B cell (primary cell): ENCODE data around the gene DNAAF1. TPM values are rescaled to one million over a fixed set of nuclear protein-coding genes. Genes with fewer than 3 reads are reported as not detected.

Experiments
- ATAC-seq: fragments of 200-7000 bp; cut with Tn5 transposase; one replicate; pipeline ENCODE4 v1.10.0; 2021; ENCODE audit warnings: low read depth, mild to moderate bottlenecking, moderate number of reproducible peaks, moderate library complexity
- CTCF ChIA-PET: fragments of 350-600 bp; sonication (Branson Sonifier 250); formaldehyde crosslinking; loops from one replicate; lab custom pipeline; 2021; ENCODE audit warnings: antibody characterized with exemption, inconsistent platforms; lab: Charles Lee
- POLR2A ChIA-PET: fragments of 350-600 bp; sonication (Branson Sonifier 250); formaldehyde crosslinking; loops from one replicate; lab custom pipeline; 2021; ENCODE audit warnings: antibody characterized with exemption; lab: Charles Lee
- DNase-seq: peaks from one replicate; pipeline ENCODE4 v3.0.0; 2013
- H2AFZ ChIP-seq: 2 replicates; pipeline ENCODE4 v1.6.1; 2012; ENCODE audit warnings: mild to moderate bottlenecking, low read depth, low read length; ENCODE audit not compliant: insufficient read depth, poor library complexity, severe bottlenecking
- H3K27ac ChIP-seq, 2 donors: 1 replicate in 1 of 2; 2 replicates in 1 of 2; pipeline ENCODE4 v1.5.1; 2012 to 2013; ENCODE audit warnings: low read length in 2 of 2, mild to moderate bottlenecking in 2 of 2, moderate library complexity in 1 of 2
- H3K27me3 ChIP-seq, 4 experiments: fragments of 200-600 bp in 1 of 4; sonication (generic) in 1 of 4; replicated peaks in 1 of 4; 1 replicate in 2 of 4; 2 replicates in 2 of 4; pipeline versions ENCODE4 v1.6.1 to v1.7.0; 2013 to 2016; ENCODE audit warnings: low read length in 3 of 4, mild to moderate bottlenecking in 2 of 4, mixed read lengths in 1 of 4, moderate library complexity in 1 of 4; ENCODE audit not compliant: insufficient read depth in 4 of 4, control insufficient read depth in 3 of 4; ENCODE audit errors: control extremely low read depth in 1 of 4
- H3K36me3 ChIP-seq, 2 experiments: replicated peaks in 1 of 2; 1 replicate in 1 of 2; 2 replicates in 1 of 2; pipeline versions ENCODE4 v1.6.1 to v1.7.1; 2013; ENCODE audit warnings: low read length in 1 of 2; ENCODE audit not compliant: insufficient read depth in 2 of 2, control insufficient read depth in 1 of 2; ENCODE audit errors: control extremely low read depth in 1 of 2, extremely low read depth in 1 of 2
- H3K4me1 ChIP-seq, 2 donors: fragments of 200-600 bp in 1 of 2; sonication (generic) in 1 of 2; 1 replicate in 1 of 2; 2 replicates in 1 of 2; pipeline versions ENCODE4 v1.5.1 to v1.6.1; 2013 to 2017; ENCODE audit warnings: low read length in 2 of 2; ENCODE audit not compliant: control insufficient read depth in 2 of 2, insufficient read depth in 2 of 2
- H3K4me2 ChIP-seq: replicated peaks from 2 replicates; pipeline ENCODE3; 2012; ENCODE audit warnings: mild to moderate bottlenecking, low read depth, low read length; ENCODE audit not compliant: poor library complexity, severe bottlenecking
- H3K4me3 ChIP-seq, 5 experiments: fragments of 200-600 bp in 1 of 5; sonication (generic) in 1 of 5; 1 replicate in 3 of 5; 2 replicates in 2 of 5; pipeline versions ENCODE4 v1.5.1 to v1.7.0; 2011 to 2016; ENCODE audit warnings: low read length in 4 of 5, mild to moderate bottlenecking in 4 of 5, low read depth in 2 of 5, control low read depth in 1 of 5, moderate library complexity in 1 of 5; ENCODE audit not compliant: insufficient read depth in 1 of 5; ENCODE audit errors: control extremely low read depth in 1 of 5, extremely low read depth in 1 of 5
- H3K79me2 ChIP-seq: fragments of 200-600 bp; sonication (generic); one replicate; pipeline ENCODE4 v1.6.0; 2016; ENCODE audit warnings: low read length; ENCODE audit not compliant: control insufficient read depth, insufficient read depth
- H3K9ac ChIP-seq: fragments of 200-600 bp; sonication (generic); 2 replicates; pipeline ENCODE4 v1.6.1; 2017; ENCODE audit warnings: mild to moderate bottlenecking, low read length, moderate library complexity
- H3K9me3 ChIP-seq, 3 donors: one replicate each; pipeline versions ENCODE4 v1.6.1 to v1.7.1; 2013; ENCODE audit warnings: low read length in 2 of 3; ENCODE audit not compliant: control insufficient read depth in 2 of 3, insufficient read depth in 1 of 3; ENCODE audit errors: control extremely low read depth in 1 of 3
- H4K20me1 ChIP-seq: 2 replicates; pipeline ENCODE4 v1.6.0; 2012; ENCODE audit warnings: mild to moderate bottlenecking, low read length; ENCODE audit not compliant: insufficient read depth, control insufficient read depth, poor library complexity, severe bottlenecking
- H3K27ac Mint-ChIP-seq: one replicate; pipeline ENCODE4 v1.8.0; 2021; ENCODE audit warnings: mixed read lengths
- H3K27me3 Mint-ChIP-seq: one replicate; pipeline ENCODE4 v1.8.0; 2021; ENCODE audit warnings: mixed read lengths
- H3K4me1 Mint-ChIP-seq: one replicate; pipeline ENCODE4 v1.8.0; 2021; ENCODE audit warnings: mixed read lengths
- H3K4me3 Mint-ChIP-seq: one replicate; pipeline ENCODE4 v1.8.0; 2021; ENCODE audit warnings: mixed read lengths
- H3K9me3 Mint-ChIP-seq: one replicate; pipeline ENCODE4 v1.8.0; 2022; ENCODE audit warnings: mixed read lengths; ENCODE audit not compliant: insufficient read depth
- EZH2 ChIP-seq: IDR thresholded peaks from 2 replicates; pipeline ENCODE4 v1.6.1; 2012; ENCODE audit warnings: borderline replicate concordance, low read depth, mild to moderate bottlenecking, moderate library complexity, low read length; ENCODE audit not compliant: insufficient read depth, poor library complexity, severe bottlenecking
- WGBS: methylation state at CpG from one replicate; pipeline ENCODE4 v1.1.5; 2013; ENCODE audit warnings: missing lambda C conversion rate; ENCODE audit not compliant: insufficient coverage; 5-methylcytosine and 5-hydroxymethylcytosine counted together
- intact Hi-C: fragments of 100-400 bp; cut with micrococcal nuclease; formaldehyde crosslinking; loops from one replicate; pipeline ENCODE4 v1.10.0; 2022
- polyA plus RNA-seq: library from polyadenylated mRNA; depleted of rRNA; stranded (reverse); fragments of >200 nt; gene quantifications from 2 replicates; pipeline ENCODE4 v1.2.3, GENCODE V29; 2012
- total RNA-seq, 2 donors: library from RNA; stranded (reverse); fragments of 120-200 nt in 1 of 2; gene quantifications; 1 replicate in 1 of 2; 2 replicates in 1 of 2; pipeline versions ENCODE4 v1.2.3 to v1.2.4, GENCODE V29; 2013 to 2022
- TF ChIP-seq, protein P1 (sequence below): fragments of 200-600 bp; IDR thresholded peaks from one replicate; pipeline ENCODE4 v1.8.0; 2022; ENCODE audit warnings: antibody characterized with exemption, mild to moderate bottlenecking

DNAAF1 gene
- total and polyA plus RNA-seq, 2 donors (not counting 1 experiment from before 2014, with no cell fraction given) = 0.24 to 0.30 TPM

DNA sequence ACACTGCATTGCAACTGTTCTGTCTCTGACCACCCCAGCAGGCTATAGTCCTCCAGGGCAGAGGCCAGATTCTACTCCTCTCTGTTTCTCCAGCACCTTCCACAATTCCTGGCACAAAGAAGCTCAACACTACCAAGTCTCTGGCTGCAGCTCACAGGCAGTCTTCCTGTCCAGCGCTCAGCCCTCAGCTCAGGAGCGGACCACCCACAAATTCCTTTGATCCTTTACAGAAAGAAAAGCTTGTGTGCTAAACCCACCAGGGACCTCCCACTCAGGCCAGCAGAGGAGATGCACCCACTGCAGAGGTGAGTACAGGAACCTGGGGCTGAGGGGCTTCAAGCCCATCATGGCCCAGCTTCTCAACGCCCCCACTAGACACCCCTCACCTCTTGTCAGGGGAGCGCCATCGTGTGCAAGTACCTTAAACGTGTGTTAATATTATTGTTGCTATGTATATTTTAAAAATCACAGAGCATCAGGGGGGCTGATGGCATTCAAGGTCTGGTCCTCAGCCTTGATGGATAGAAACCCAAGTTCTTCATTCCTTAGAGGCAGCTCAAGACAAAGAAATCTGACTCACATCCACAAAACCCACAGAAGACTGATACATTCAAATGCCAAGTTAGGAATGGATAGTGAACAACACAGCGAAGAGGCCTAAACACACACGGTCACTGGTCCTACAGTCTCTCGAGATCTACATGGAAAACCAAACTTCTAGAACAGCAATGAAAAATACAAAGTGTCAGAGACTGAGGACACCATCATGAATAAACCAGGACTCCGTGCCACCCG lies 8.6 kb upstream of the DNAAF1 start:
- peaks cover 68% of the 10 kb centered on the region for H3K79me2 ChIP-seq
- Mint-ChIP-seq H3K9me3 (no peaks in the 10 kb centered on the region), H3K4me1 (peaks cover 19% of the 10 kb centered on the region), H3K27me3 (no peaks in the 10 kb centered on the region), H3K4me3 (no peak overlapping the region), H3K27ac (no peak overlapping the region)
- intact Hi-C loops = no loop called here
- H3K4me2 ChIP-seq = no peak overlapping the region
- H3K9ac ChIP-seq = no peak overlapping the region
- H3K27ac ChIP-seq = no peak overlapping the region
- peaks cover 21% of the 10 kb centered on the region for H4K20me1 ChIP-seq
- POLR2A ChIA-PET = no interaction called here
- CTCF ChIA-PET = interaction anchor here (0.7 to 2.2 kb wide), 2 partner anchors 24 to 49 kb away, joined by 4 to 5 read pairs; no protein-coding TSS in a partner anchor
- TF ChIP-seq, protein P1, sequence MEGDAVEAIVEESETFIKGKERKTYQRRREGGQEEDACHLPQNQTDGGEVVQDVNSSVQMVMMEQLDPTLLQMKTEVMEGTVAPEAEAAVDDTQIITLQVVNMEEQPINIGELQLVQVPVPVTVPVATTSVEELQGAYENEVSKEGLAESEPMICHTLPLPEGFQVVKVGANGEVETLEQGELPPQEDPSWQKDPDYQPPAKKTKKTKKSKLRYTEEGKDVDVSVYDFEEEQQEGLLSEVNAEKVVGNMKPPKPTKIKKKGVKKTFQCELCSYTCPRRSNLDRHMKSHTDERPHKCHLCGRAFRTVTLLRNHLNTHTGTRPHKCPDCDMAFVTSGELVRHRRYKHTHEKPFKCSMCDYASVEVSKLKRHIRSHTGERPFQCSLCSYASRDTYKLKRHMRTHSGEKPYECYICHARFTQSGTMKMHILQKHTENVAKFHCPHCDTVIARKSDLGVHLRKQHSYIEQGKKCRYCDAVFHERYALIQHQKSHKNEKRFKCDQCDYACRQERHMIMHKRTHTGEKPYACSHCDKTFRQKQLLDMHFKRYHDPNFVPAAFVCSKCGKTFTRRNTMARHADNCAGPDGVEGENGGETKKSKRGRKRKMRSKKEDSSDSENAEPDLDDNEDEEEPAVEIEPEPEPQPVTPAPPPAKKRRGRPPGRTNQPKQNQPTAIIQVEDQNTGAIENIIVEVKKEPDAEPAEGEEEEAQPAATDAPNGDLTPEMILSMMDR = no peak
- TF ChIP-seq EZH2 = no peak
- H3K36me3 ChIP-seq = no peaks in the 10 kb centered on the region
- no peak overlapping the region for H3K4me3 ChIP-seq
- ATAC-seq = no peak
- no peak overlapping the region for H2AFZ ChIP-seq
- no peak for DNase-seq
- no peaks in the 10 kb centered on the region for H3K27me3 ChIP-seq
- WGBS = 97% methylated on average over 7 of the region's 11 CpGs
- H3K4me1 ChIP-seq = peaks cover 9 to 16% of the 10 kb centered on the region in 2 donors
- no peaks in the 10 kb centered on the region for H3K9me3 ChIP-seq

DNA sequence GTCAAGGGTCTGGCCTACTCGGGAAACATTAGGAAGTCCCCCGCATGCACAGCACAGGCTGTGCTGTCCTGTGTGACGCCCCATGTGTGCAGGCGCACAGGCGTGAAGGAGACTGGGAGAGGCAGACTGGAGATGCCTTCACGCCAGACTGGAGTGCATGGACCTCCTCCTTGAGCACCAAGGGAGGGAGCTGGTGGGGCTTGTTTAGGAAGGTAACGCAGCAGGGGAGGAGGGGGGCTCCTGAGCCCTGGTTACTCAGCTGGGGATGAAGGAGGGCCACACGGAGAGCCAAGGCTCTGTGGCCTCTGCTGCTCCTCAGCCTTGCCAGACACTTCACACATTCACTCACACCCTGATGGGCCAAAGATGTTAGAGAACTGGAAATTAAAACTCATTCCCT lies 7.8 kb upstream of the DNAAF1 start:
- peaks cover 76% of the 10 kb centered on the region for H3K79me2 ChIP-seq
- CTCF ChIA-PET = interaction anchor here (1.5 to 2.2 kb wide), 2 partner anchors 21 to 50 kb away, joined by 5 to 7 read pairs; partner anchors contain the start of gene MBTPS1

More for the DNA sequence above, 7.8 kb upstream of the DNAAF1 start:
- 94% methylated on average over 5 of the region's 8 CpGs for WGBS
- H3K4me3 ChIP-seq = no peak overlapping the region
- no peak overlapping the region for H3K27ac ChIP-seq
- intact Hi-C loops = no loop called here
- Mint-ChIP-seq H3K27me3 (no peaks in the 10 kb centered on the region), H3K4me3 (no peak overlapping the region), H3K27ac (no peak overlapping the region), H3K9me3 (no peaks in the 10 kb centered on the region), H3K4me1 (peaks cover 17% of the 10 kb centered on the region)
- no peaks in the 10 kb centered on the region for H3K27me3 ChIP-seq
- peaks cover 21% of the 10 kb centered on the region for H4K20me1 ChIP-seq
- no peak for ATAC-seq
- H2AFZ ChIP-seq = no peak overlapping the region
- no peak overlapping the region for H3K9ac ChIP-seq
- H3K36me3 ChIP-seq = no peaks in the 10 kb centered on the region
- H3K4me1 ChIP-seq = peaks cover 9 to 13% of the 10 kb centered on the region in 2 donors
- no peaks in the 10 kb centered on the region for H3K9me3 ChIP-seq
- POLR2A ChIA-PET = no interaction called here
- TF ChIP-seq EZH2 = no peak
- TF ChIP-seq, protein P1 = no peak
- DNase-seq = no peak
- H3K4me2 ChIP-seq = no peak overlapping the region
